Stimulated activated CD4-positive, alpha-beta T cell treated with anti-CD3 and anti-CD28 coated beads, Interleukin-1b, Interleukin-23, amount 100 ng/mL, for 48 hours (primary cell): ENCODE results near the gene CD200.
A peak's percentile ranks its signal among the peaks of the same experiment; 100 is the strongest.

Experiments used
- DNase-seq: peaks from one replicate; pipeline ENCODE4 v3.0.0-alpha.2; 2020

The CD200 gene

GRCh38 chr3:112333381-112334317, 693 bp downstream of the CD200 start:
- no peak for DNase-seq

- no peak for DNase-seq
Measured at GRCh38 chr3:112334691-112335433, 1.9 kb downstream of the CD200 start.

GRCh38 chr3:112335434-112335781, 2.5 kb downstream of the CD200 start:
- DNase-seq, result no peak

GRCh38 chr3:112338021-112338726, 5.2 kb downstream of the CD200 start:
- no peak for DNase-seq

- no peak for DNase-seq
Measured at GRCh38 chr3:112338727-112339056, 5.7 kb downstream of the CD200 start.

GRCh38 chr3:112339134-112339533, 6.2 kb downstream of the CD200 start:
- DNase-seq, result no peak

GRCh38 chr3:112339609-112340008, 6.7 kb downstream of the CD200 start:
- DNase-seq, result no peak

GRCh38 chr3:112341386-112341785, 8.4 kb downstream of the CD200 start:
- no peak for DNase-seq

GRCh38 chr3:112345681-112346080, 12.7 kb downstream of the CD200 start:
- no peak for DNase-seq

- DNase-seq, result no peak
Measured at GRCh38 chr3:112346491-112347122, 13.7 kb downstream of the CD200 start.

GRCh38 chr3:112348943-112349342, 16.0 kb downstream of the CD200 start:
- DNase-seq, result no peak

- DNase-seq, result no peak
Measured at GRCh38 chr3:112349557-112349956, 16.6 kb downstream of the CD200 start.

GRCh38 chr3:112350018-112350810, 17.3 kb downstream of the CD200 start:
- DNase-seq, result no peak

GRCh38 chr3:112351036-112351435, 18.1 kb downstream of the CD200 start:
- no peak for DNase-seq

GRCh38 chr3:112351823-112352222, 18.9 kb downstream of the CD200 start:
- DNase-seq, result no peak

GRCh38 chr3:112352720-112353119, 19.8 kb downstream of the CD200 start:
- DNase-seq, result no peak

- no peak for DNase-seq
Measured at GRCh38 chr3:112353365-112353764, 20.4 kb downstream of the CD200 start.

- DNase-seq, result no peak
Measured at GRCh38 chr3:112354642-112355306, 21.8 kb downstream of the CD200 start.

- DNase-seq, result no peak
Measured at GRCh38 chr3:112355307-112355687, 22.3 kb downstream of the CD200 start.

- DNase-seq, result peak; percentile 40
Measured at GRCh38 chr3:112357930-112358780, 25.2 kb downstream of the CD200 start.

GRCh38 chr3:112360561-112360960, 27.6 kb downstream of the CD200 start:
- DNase-seq, result no peak
